CD4-positive, alpha-beta T cell treated with Interleukin-4 for 1 hour (primary cell): ENCODE measurements around the gene SLC19A1.

Experiments
- DNase-seq, 2 donors: peaks; one replicate each; pipeline ENCODE4 v3.0.0-alpha.2; 2020 to 2022

Gene SLC19A1

DNA sequence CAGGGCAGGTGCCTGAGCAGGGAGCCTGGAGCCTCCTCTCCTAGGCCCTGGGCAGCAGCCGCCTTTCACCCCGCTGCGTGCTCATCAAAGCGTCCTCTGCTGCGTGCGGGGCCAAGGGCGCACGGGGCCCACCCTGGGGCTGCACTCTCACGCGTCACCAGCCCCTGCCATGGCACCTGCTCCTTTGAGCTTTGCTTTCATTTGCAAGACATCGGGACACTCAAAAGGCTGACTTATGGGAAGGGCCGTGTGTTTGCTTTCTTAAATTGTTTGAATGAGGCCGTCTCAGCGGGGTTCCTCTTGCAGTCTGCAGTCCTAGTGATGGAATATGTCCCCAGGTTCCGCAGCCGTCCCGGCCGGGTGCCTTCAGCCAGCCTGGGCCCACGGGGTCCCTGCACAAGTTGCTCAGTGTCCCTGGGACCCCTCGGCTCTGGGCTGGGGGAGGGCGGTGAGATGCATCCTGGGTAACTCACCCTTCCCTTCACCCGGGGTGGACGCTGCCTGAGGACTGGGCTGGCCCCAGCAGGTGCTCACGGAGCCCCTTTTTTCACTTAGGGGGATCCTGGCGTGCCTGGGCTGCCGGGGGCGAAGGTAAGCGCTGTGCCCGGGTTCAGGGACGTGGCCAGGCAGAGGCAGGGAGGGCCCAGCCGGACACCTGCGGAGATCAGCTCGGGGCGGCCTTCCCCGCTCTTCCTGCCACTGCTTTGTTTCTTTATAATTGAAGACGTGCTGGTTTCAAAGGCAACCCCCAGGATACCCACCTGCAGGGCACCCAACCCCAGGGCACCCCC, 53.1 kb downstream of the SLC19A1 start:
- DNase-seq = no peak

DNA sequence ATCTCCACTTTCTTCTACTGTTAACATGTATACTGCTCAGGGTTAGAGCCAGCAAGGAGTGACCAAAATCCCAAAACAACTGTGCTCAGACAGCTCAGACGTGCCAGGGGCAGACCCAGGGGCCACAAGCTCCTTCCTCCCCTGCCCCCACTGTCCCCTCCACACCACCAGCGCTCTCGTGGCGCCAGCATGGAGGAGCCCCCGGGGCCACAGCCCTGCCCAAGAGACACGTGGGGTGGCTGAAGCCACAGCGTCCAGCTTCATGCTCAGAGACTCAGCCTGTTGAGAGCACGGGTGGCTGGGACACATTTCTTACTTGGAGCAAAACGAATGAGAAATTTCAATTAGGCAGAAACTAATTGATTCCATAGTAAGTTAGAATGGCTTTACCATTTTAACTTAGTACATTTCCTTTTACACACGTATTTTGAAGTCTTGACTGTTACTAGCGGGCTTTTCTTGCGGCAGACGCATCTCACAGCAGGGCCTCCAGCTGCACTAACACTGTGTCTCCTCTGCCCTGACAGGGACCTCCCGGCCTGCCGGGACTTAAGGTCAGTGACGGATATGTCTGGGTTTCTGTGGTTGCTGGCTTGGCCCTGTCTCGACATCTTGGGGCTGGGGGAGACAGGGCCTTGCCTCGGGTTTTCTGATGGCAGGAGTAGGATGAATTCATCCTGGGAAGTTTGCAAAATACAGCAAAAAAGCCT, 54.2 kb downstream of the SLC19A1 start:
- no peak for DNase-seq

DNA sequence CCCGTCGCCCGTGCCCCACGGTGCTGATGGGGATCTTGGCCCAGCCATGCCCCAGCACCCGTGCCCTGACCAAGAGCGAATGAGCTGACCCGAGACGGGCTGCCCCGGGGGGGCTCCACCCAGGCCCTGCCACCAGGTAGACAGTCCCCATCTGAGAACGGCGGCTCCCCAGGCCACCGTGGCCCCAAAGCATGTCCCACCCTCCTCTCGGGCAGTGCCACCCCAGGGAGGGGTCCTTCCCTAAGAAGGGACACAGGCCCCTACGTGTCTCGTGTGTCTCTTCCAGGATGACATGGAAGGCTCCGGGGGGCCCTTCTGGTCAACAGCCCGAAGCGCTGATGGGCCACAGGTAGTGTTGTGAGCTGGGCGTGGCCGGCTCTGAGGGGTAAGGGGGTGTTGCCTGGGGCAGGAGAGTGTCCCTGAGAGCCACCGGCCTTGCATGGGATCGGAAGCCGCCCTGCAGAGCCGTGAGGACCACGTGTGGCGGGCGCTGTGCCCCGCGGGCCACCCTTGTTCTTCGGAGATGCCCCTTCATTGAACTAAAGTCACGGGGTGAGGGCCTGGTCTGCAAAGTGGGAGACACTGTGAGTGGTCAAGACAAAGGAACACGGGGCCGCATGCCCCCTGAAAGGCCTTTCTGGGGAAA, 55.0 kb downstream of the SLC19A1 start:
- no peak for DNase-seq

DNA sequence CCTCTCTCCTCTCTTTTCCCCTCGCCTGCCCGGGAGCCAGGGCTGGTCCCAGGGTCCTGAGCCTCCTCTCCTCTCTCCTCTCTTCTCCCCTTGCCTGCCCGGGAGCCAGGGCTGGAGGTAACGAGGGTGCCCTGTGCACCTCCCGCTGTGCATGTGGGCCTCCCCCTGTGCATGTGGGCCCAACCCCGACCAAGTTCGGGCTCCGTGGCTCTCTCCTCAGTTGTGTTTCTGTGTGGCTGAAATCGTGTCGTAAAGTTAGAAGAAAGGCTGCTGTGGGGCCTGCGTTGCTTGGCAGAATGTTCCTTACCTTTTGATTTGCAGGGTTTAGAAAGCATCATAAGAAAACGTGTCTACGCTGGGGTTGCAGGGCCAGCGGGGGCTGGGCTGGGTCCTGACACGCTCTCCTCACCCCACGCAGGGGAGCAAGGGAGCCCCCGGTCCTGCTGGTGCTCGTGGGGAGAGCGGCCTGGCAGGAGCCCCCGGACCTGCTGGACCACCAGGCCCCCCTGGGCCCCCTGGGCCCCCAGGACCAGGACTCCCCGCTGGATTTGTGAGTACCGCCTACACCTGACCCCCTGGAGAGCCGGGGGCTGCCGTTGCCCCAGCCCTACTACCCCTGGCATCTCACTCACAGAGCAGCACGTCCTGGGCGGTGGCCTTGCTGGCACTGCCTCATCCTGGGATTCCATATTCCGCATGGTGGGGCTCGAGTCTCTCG, 55.6 kb downstream of the SLC19A1 start:
- no peak for DNase-seq

DNA sequence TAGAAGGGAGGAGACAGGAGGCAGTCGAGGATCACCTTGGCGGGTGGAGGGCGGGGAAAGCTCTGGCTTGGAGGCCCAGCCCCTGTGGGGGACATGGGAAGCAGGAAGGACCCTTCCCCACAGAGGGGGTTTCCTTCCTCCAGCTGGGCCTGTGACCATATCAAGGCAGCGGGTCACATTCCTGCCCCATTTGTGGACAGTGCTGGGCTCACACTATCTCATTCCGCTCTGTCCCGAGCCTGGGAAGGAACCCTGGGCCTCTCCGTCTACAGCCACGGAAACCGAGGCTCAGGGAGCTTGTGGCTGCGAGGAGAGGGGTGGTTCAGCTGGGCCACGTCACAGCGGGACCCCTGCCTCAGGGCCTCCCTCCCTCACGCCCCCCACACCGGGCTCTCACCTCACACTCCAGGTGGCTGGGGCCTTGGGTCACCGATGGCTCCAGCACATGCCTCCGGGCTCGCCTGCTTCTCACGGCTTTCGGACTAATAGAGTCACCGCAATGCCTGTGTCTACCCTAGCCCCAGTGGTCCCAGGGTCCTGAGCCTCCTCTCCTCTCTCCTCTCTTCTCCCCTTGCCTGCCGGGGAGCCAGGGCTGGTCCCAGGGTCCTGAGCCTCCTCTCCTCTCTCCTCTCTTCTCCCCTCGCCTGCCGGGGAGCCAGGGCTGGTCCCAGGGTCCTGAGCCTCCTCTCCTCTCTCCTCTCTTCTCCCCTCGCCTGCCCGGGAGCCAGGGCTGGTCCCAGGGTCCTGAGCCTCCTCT, 56.4 kb downstream of the SLC19A1 start:
- DNase-seq = no peak

DNA sequence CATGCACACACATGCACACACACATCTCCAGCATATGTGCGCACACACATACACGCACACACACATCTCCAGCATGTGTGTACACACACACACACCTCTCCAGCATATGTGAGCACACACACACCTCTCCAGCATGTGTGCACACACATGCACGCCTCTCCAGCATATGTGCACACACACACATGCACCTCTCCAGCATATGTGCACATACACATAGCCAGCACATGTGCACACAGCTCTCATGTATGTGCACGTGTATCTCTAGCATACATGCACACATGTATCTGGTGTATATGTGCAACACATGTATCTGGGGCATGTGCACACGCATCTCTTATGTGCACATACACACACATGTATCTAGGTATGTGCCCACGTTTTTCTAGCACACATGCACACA, 57.9 kb downstream of the SLC19A1 start:
- DNase-seq = no peak

DNA sequence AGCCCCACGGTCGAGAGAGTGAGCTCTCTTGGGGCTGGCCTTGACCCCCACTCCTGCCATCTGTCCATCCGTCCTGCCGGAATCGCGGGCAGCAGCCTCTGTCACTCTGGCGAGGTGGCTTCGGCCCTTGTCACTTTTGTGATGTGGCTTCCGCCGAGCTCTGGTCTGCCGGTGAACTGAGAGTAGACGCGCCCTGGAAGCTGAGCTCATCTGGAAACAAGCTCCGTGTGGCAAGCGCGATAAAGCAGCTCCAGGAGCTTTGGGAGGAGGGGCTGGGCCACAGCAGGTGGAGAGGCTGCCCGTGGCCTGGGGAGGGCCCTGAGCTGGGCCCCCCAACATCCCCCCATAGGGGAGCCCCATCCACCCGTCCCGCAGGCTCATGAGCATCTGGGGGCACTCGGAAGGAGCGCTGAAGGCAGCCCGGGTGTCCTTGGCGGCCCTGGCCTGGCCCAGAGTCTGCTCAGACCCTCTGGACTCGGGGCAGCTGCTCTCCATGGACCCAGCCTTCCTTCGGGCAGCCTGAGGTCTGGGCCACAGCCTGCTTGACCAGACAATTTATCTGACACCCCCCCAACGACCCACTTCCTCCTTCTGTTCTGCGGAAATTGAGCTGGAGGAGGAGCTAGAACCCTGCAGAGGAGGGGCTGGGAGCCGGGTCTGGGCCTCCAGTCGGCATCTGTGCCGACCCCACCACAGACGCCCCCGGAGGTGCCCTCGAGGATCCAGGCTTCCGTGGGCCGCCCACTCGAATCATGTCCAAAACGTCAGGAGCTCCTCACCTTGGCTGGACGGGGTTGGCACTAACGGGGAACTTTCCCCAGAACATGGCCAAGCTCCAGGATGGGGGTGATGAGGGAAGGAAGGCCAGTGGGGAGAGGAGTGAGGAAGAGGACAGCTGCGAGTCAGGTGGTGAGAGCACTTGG, 59.1 kb downstream of the SLC19A1 start:
- peak; percentile 39 to 63 for DNase-seq

DNA sequence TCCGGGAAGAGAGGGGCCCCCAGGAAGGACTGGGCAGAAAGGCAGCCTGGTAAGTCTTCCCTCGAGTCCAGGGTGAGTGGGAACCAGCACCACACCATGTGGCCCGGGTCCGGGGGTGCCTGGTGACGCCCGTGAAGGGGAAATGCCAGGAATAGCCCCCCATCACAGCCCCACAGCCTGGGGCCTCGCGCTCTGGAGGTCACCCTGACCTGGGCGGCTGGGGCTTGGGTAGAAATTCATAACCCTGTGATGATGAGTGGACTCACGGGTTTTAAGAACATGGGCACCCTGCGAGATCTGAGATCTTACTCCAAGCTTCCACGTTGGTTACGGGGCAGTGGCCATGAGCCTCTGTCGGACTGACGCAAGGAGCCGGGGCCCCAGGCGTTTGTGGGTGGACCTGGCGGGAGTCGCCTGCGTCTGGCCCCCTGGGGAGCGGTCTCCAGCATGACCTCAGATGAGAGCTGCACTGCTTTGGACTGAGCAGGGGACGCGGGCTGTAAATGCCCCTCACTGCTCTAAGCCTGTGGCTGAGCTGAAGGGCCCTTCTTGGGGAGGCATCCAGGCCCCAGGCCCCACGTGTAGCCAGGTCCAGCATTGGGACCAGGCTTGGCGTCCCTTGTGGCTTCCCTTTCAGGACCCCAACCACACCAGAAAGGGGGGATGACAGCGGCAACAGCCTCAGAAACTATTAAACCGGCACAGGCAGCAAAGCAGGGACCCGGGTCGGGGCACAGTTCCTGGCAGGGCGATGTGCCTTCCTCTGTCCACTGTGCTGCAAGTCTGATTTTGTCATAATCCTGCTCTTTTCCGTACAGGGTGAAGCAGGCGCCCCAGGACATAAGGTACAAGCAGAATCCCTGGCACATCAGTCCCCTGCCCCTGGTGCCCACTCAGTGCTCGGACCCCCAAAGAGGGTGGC, 60.0 kb downstream of the SLC19A1 start:
- no peak for DNase-seq

DNA sequence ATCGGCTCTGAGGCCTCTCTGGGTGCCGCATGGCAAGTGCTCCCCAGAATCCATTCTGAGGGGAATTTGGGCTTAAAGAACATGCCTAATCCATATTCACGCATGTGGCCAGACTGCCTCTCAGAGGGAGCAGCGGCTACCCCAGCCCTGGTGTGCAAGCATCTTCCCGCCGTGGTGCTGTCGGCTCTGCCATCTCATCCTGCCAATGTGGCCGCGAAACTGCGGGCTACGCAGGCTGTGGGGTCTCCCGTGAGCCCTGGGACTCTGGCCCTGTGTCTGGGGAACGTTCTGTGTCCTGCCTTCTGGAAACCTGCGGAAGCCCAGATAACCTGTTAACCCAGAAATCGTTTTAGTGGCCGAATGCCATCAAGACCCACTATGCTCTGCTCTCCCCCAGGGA, 60.7 kb downstream of the SLC19A1 start:
- no peak for DNase-seq

DNA sequence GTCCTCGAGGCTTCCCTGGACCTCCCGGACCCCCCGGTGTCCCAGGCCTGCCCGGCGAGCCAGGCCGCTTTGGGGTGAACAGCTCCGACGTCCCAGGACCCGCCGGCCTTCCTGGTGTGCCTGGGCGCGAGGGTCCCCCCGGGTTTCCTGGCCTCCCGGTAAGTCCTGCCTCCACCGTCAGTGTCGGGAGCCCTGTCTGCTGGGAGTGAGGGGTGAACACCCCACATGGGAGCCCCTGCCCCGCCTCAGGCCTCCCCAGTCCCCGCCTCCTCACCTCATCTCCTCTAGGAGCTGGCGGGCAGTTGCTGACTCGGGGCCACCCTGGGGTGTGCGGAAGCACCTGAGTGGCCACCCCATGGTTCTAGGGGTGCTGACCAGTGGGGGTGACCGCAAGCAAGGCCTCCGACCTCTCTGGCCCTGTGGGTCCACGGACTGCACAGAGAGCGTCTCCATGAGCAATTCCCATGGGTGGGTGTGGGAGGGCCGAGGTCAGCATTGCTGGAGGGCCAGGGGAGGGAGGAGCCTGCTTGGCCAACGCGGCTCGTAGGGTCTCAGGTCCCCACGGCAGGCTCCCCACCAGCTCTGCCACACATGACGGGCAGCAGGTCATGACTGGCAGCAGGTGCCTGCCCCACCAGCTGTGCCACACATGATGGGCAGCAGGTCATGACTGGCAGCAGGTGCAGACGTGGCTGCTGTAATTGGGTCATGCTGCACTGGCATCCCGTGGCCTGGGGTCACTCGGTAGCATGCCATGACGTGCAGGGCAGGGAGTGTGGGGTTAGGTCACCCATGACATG, 61.3 kb downstream of the SLC19A1 start:
- no peak for DNase-seq

DNA sequence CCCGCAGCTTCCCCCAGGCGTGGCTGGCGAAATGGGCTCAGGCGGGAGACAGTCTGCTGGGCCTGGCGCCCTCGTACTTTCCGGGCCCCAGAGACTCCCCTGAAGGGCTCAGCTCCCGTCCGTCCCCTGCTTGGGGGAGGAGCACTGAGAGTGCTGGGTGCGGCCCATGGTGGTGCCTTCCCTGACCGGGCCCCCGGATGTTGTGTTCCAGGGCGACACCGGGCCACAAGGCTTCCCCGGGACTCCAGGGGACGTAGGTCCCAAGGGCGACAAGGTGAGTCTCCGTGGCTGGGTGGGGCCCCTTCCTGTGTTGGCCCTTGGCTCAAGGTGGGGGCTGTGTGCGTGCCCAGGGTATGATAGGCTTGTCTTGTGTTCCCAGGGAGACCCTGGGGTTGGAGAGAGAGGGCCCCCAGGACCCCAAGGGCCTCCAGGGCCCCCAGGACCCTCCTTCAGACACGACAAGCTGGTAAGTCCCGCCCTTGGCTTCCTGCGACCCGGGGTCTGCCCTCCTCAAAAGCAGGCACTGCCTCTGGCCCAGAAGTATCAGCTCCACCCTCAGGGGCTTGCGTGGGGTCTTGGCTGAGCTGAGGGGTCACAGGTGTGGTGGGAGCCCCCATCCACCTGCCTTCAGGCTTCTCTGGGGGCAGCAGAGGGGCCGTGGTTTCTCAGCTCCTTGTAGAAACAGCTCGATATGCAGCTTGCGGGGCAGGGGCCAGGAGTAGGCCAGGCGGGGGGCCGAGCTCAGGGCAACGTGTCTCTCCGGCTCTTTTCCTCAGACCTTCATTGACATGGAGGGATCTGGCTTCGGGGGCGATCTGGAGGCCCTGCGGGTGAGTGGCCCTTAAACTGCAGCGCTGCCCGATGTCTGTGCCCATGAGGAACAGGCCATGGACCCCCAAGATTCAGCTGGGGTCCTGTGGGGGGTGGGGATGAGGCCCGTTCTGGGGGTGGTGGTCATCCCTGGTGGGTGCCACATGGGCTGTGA, 62.3 kb downstream of the SLC19A1 start:
- peak in 1 of 2 donors; percentile 22 for DNase-seq

DNA sequence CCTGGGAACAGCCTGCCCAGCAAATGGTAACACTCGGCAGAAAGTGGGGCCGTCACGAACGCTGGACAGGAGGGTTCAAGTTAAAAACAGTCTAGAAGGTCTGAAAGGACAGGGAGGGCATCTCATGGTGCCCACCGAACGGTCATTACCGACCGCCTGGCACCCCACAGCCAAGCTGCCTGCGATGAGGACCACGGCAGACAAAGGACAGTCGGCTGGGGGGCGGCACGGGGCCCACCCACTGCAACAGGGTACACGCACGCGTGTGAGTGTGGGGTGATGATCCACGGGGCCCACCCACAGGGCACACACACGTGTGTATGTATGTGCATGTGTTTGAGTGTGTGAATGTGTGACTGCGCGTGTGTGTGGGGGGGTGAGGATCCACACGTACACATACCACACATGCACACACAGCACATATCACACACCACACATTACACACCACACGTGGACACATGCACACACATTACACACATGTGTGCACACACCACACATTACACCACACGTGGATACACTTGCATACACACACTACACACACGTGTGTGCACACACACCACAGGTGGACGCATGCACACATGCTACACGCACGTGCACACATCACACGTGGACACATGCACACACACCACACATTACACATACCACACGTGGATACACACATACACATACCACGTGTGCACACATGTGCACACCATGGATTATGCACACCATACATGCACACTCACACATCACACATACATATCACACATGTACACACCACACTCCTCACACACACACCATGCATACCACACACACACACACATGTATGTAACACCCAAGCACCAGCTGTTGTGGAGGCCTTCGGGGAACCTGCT, 63.2 kb downstream of the SLC19A1 start:
- no peak for DNase-seq

DNA sequence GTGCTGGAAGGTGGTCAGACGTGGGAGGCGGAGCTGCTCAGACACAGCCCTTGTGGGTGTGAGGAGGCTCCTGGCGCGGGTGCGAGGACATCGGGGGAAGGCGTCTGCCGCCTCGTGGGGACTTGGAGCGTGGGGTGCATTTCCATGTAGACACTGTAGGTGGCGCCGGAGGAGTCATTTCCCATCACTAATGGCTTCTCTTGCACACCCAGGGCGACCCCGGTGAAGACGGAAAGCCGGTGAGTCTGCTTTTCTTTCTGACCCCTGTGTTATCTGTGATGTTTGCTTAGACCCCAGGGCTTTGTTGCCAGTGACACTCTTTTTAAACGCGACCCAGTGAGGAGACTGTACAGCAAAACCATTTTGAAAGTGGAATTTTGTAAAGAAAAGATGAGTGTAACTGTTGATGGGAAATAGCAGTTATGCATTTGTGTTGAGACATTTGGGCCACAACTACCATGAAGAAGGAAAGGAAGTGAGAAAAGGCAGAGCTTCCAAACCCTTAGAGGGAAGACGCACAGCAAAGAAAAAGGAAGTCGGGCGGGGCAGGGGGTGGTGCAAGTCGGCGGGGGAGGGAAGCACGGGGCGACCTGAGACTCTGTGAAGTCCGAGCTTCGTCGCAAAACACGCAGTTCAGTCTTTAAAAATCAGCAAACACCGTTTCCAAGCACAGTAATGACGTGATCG, 64.0 kb downstream of the SLC19A1 start:
- DNase-seq = peak; percentile 86 to 88

DNA sequence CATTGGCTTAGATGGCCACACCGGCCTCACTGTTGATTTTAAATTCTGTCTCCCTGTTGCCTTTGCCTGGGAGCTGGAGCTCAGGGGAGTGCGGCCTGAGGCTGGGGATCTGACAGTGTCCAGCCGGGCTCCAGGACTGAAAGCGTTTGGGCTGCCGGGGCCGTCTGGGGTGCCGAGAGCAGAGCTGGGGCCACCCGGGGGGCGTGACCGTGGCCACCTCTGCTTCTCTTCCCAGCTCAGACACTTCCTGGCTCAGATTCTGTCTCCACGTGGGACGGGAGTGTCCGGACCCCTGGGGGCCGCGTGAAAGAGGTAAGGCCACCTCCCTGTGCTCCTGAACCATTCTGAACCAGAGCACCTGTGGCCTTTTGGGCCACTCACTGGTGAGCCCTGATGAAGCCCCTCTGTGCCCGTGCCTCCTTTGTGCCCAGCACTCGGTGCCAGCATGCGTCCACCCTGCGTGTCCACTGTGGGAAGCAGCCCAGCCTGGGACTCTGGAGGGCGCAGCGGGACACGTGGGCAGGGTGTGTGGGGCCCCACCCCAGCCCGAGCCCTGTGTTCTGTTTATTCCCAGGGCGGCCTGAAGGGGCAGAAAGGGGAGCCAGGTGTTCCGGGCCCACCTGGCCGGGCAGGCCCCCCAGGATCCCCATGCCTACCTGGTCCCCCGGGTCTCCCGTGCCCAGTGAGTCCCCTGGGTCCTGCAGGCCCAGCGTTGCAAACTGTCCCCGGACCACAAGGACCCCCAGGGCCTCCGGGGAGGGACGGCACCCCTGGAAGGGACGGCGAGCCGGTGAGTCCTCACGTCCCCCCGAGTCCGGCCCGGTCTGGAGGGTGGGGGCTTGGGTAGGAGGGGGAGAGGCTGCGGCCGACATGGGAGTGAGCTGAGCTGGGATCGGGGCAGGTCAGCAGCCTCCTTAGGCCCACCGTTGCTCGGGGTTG, 64.8 kb downstream of the SLC19A1 start:
- no peak for DNase-seq

DNA sequence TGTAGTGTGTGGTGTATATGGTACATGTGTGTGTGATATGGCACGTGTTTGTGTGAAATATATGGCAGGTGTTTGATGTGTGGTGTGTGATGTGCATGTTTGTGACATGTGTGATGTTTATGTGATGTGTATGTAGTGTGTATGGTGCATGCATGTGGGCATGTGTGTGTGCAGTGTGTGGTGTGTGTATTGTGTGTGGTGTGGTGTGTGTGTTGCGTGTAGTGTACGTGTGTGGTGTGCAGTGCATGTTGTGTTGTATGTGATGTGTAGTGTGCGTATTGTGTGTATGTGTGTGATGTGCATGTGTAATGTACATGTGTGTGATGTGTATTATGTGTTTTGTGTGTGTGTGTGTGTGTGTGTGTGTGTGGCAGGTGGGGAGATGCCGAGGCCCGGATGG, 65.7 kb downstream of the SLC19A1 start:
- DNase-seq = no peak
